Measurements from ENCODE around the gene FCRLB. TPM values are rescaled to one million over a fixed set of nuclear protein-coding genes. Genes with fewer than 3 reads are reported as not detected.

Gene FCRLB
- total RNA-seq, 4 donors from 2014 or later = 0.72 to 1.4 (median 0.81) TPM; not detected in 1

GRCh38 chr1:161771973-161772372, 50.6 kb downstream of the FCRLB start:
- H3K36me3 ChIP-seq = no peaks in the 10 kb centered on the region
- H3K4me1 ChIP-seq = peaks cover 35% of the 10 kb centered on the region
- WGBS = 73% methylated on average over 2 of the region's 2 CpGs
- no peak overlapping the region for H3K27ac ChIP-seq
- DNase-seq (ENCODE audit: low spot score in 2 of 2) = no peak
- no peak for TF ChIP-seq POLR2A (IDR thresholded peaks at IDR 0.05)
- TF ChIP-seq POLR2AphosphoS5 (IDR thresholded peaks at IDR 0.05) = no peak
- TF ChIP-seq EP300 (IDR thresholded peaks at IDR 0.05) = no peak
- no peak for TF ChIP-seq CTCF (IDR thresholded peaks at IDR 0.05)
- no peaks in the 10 kb centered on the region for H3K27me3 ChIP-seq
- no peaks in the 10 kb centered on the region for H3K9me3 ChIP-seq
- no peak overlapping the region for H3K4me3 ChIP-seq

GRCh38 chr1:161772397-161772796, 51.1 kb downstream of the FCRLB start:
- no peak for DNase-seq (ENCODE audit: low spot score in 2 of 2)
- H3K4me3 ChIP-seq = no peak overlapping the region
- no peaks in the 10 kb centered on the region for H3K27me3 ChIP-seq
- no peak overlapping the region for H3K27ac ChIP-seq
- no peaks in the 10 kb centered on the region for H3K9me3 ChIP-seq
- TF ChIP-seq POLR2A (IDR thresholded peaks at IDR 0.05) (no peak), POLR2AphosphoS5 (IDR thresholded peaks at IDR 0.05) (no peak), EP300 (IDR thresholded peaks at IDR 0.05) (no peak), CTCF (IDR thresholded peaks at IDR 0.05) (no peak)
- peaks cover 31% of the 10 kb centered on the region for H3K4me1 ChIP-seq
- no peaks in the 10 kb centered on the region for H3K36me3 ChIP-seq

GRCh38 chr1:161773791-161774190, 52.4 kb downstream of the FCRLB start:
- Histone ChIP-seq H3K9me3 (no peaks in the 10 kb centered on the region), H3K36me3 (no peaks in the 10 kb centered on the region), H3K4me3 (no peak overlapping the region), H3K4me1 (peaks cover 20% of the 10 kb centered on the region), H3K27ac (no peak overlapping the region), H3K27me3 (no peaks in the 10 kb centered on the region)
- 62% methylated on average over 4 of the region's 4 CpGs for WGBS
- DNase-seq (ENCODE audit: low spot score in 2 of 2) = no peak
- TF ChIP-seq POLR2A (IDR thresholded peaks at IDR 0.05) (no peak), CTCF (IDR thresholded peaks at IDR 0.05) (no peak), POLR2AphosphoS5 (IDR thresholded peaks at IDR 0.05) (no peak), EP300 (IDR thresholded peaks at IDR 0.05) (no peak)

GRCh38 chr1:161777261-161777660, 55.9 kb downstream of the FCRLB start:
- no peak for TF ChIP-seq POLR2AphosphoS5 (IDR thresholded peaks at IDR 0.05)
- no peak for TF ChIP-seq CTCF (IDR thresholded peaks at IDR 0.05)
- TF ChIP-seq POLR2A (IDR thresholded peaks at IDR 0.05) = no peak
- no peak for TF ChIP-seq EP300 (IDR thresholded peaks at IDR 0.05)
- H3K27me3 ChIP-seq = no peaks in the 10 kb centered on the region
- 91% methylated on average over 2 of the region's 2 CpGs for WGBS
- no peak overlapping the region for H3K4me3 ChIP-seq
- H3K9me3 ChIP-seq = no peaks in the 10 kb centered on the region
- peaks cover 19% of the 10 kb centered on the region for H3K36me3 ChIP-seq
- no peak for DNase-seq (ENCODE audit: low spot score in 2 of 2)
- H3K4me1 ChIP-seq = peaks cover 5% of the 10 kb centered on the region
- H3K27ac ChIP-seq = no peak overlapping the region

Other genes with a start within 250 kb of the FCRLB start
- 10 to 100 TPM in 2 of 4 donors, 1 to 10 TPM in 2; 4.3 to 27.8 (median 8.3) TPM for gene FCGR2A, start 216.1 kb upstream of the FCRLB start, total RNA-seq
- gene HSPA6, start 197.0 kb upstream of the FCRLB start, total RNA-seq = 1 to 10 TPM; 3.6 to 8.1 (median 5.3) TPM
- 1 to 10 TPM in 3 of 4 donors, under 1 TPM in 1; 0.98 to 5.3 (median 1.4) TPM for gene FCGR3A, start 171.7 kb upstream of the FCRLB start, total RNA-seq
- gene FCGR3B, start 90.4 kb upstream of the FCRLB start, total RNA-seq = 10 to 100 TPM in 1 of 4 donors, 1 to 10 TPM in 2, under 1 TPM in 1; 0.97 to 10.4 (median 1.8) TPM
- gene FCGR2B, start 58.4 kb upstream of the FCRLB start, total RNA-seq = 1 to 10 TPM; 5.3 to 9.1 (median 6.0) TPM
- gene FCRLA, start 14.3 kb upstream of the FCRLB start, total RNA-seq = 1 to 10 TPM in 3 of 4 donors, not detected in 1; 1.0 to 6.6 (median 1.6) TPM
- gene DUSP12, start 28.2 kb downstream of the FCRLB start, total RNA-seq = 10 to 100 TPM; 10.9 to 12.7 (median 11.9) TPM
- 10 to 100 TPM; 28.0 to 32.4 (median 29.7) TPM for gene ATF6, start 44.8 kb downstream of the FCRLB start, total RNA-seq